K562 (cell line): ENCODE data around the gene PLD1. TPM values are rescaled to one million over a fixed set of nuclear protein-coding genes. Genes with fewer than 3 reads are reported as not detected.

ENCODE experiments used
- ATAC-seq: fragments of 200-7000 bp; cut with Tn5 transposase; 3 replicates; pipeline ENCODE4 v1.9.1; 2020; ENCODE audit warnings: moderate library complexity
- Bru-seq: library from RNA; stranded (reverse); fragments of 400-500 nt; gene quantifications from one replicate; lab custom pipeline; 2021; lab: Mats Ljungman, UMichigan
- BruChase-seq, 2 experiments: library from RNA; stranded (reverse); fragments of 400-500 nt; gene quantifications; one replicate each; lab custom pipeline; 2021; lab: Mats Ljungman, UMichigan
- BruUV-seq: library from RNA; stranded (reverse); fragments of 400-500 nt; replicated peaks from 2 replicates; lab custom pipeline; 2021; lab: Mats Ljungman, UMichigan
- CTCF ChIA-PET: fragments of 300-600 bp; formaldehyde crosslinking; extraction: SDS; loops from one replicate; lab custom pipeline; 2021; ENCODE audit warnings: low intra/inter-chr PET ratio; lab: Yijun Ruan, JAX
- POLR2A ChIA-PET: fragments of 300-600, 350-650 bp; sonication (Branson Sonifier 250); formaldehyde crosslinking; extraction: SDS; loops from one replicate; lab custom pipeline; 2021; ENCODE audit warnings: antibody characterized with exemption, inconsistent platforms; lab: Yijun Ruan, JAX
- DNase-seq, 4 experiments: peaks; one replicate each; pipeline versions ENCODE4 v3.0.0 to v3.0.0-alpha.2; 2011 to 2018; ENCODE audit warnings: low spot score in 3 of 4, mixed read lengths in 3 of 4; ENCODE audit errors: extremely low read depth in 1 of 4
- FAIRE-seq: peaks from 2 replicates; lab custom pipeline; 2011; peaks lifted over from hg19 to GRCh38; lab: Jason Lieb, UNC
- H2AFZ ChIP-seq: 2 replicates; pipeline ENCODE4 v1.6.0; 2011; ENCODE audit warnings: low read depth, low read length, control low read depth, inconsistent platforms
- H3K27ac ChIP-seq: fragments of 200-600 bp; 3 replicates; pipeline ENCODE4 v1.8.0; 2011; ENCODE audit warnings: low read depth, mild to moderate bottlenecking, control low read depth, inconsistent platforms, low read length, moderate library complexity, mixed read lengths; ENCODE audit errors: extremely low read depth
- H3K27me3 ChIP-seq, 2 experiments: fragments of 300-600 bp in 1 of 2; 2 replicates in 1 of 2; 3 replicates in 1 of 2; pipeline versions ENCODE4 v1.6.0 to v1.8.0; 2011; ENCODE audit warnings: inconsistent platforms in 2 of 2, low read length in 2 of 2, mild to moderate bottlenecking in 1 of 2, mixed read lengths in 1 of 2, moderate library complexity in 1 of 2; ENCODE audit not compliant: control insufficient read depth in 2 of 2, insufficient read depth in 2 of 2
- H3K36me3 ChIP-seq: fragments of 300-600 bp; 3 replicates; pipeline ENCODE4 v1.8.0; 2011; ENCODE audit warnings: mild to moderate bottlenecking, low read length, inconsistent platforms; ENCODE audit not compliant: control insufficient read depth, insufficient read depth
- H3K4me1 ChIP-seq, 2 experiments: fragments of 200-600 bp in 1 of 2; replicated peaks in 1 of 2; 2 replicates in 1 of 2; 3 replicates in 1 of 2; pipeline versions ENCODE4 v1.5.1 to v1.8.0; 2011; ENCODE audit warnings: inconsistent platforms in 2 of 2, low read length in 2 of 2, mild to moderate bottlenecking in 1 of 2, mixed read lengths in 1 of 2, moderate library complexity in 1 of 2; ENCODE audit not compliant: control insufficient read depth in 2 of 2, insufficient read depth in 2 of 2
- H3K4me2 ChIP-seq: 2 replicates; pipeline ENCODE4 v1.6.1; 2011; ENCODE audit warnings: low read length, control low read depth, inconsistent platforms, mixed read lengths; ENCODE audit not compliant: insufficient read depth
- H3K4me3 ChIP-seq: fragments of 200-600 bp; sonication (generic), shearing (Covaris generic); 2 replicates; pipeline ENCODE4 v1.5.1; 2016; ENCODE audit warnings: control low read depth, inconsistent platforms
- H3K79me2 ChIP-seq: fragments of 200-600 bp; 3 replicates; pipeline ENCODE4 v1.8.0; 2011; ENCODE audit warnings: low read length, inconsistent platforms; ENCODE audit not compliant: control insufficient read depth, insufficient read depth
- H3K9ac ChIP-seq, 2 experiments: 2 replicates each; pipeline versions ENCODE4 v1.6.0 to v1.6.1; 2011; ENCODE audit warnings: low read depth in 2 of 2, low read length in 2 of 2, control low read depth in 1 of 2, inconsistent platforms in 1 of 2, mild to moderate bottlenecking in 1 of 2, mixed read lengths in 1 of 2; ENCODE audit not compliant: insufficient read depth in 1 of 2
- H3K9me1 ChIP-seq: one replicate; pipeline ENCODE4 v1.6.0; 2011; ENCODE audit warnings: inconsistent platforms, mild to moderate bottlenecking, low read length, moderate library complexity; ENCODE audit not compliant: control insufficient read depth, insufficient read depth
- H3K9me3 ChIP-seq: replicated peaks from 2 replicates; pipeline ENCODE4 v1.5.1; 2011; ENCODE audit warnings: low read depth, low read length, inconsistent platforms; ENCODE audit not compliant: control insufficient read depth, insufficient read depth
- H4K20me1 ChIP-seq: replicated peaks from 2 replicates; pipeline ENCODE4 v1.6.1; 2011; ENCODE audit warnings: low read length, inconsistent platforms, mixed read lengths; ENCODE audit not compliant: control insufficient read depth, insufficient read depth
- DMBX1 ChIP-seq: fragments of 250-450 bp; sonication (Bioruptor Pico); IDR thresholded peaks from 2 replicates; pipeline ENCODE4 v1.8.0; 2022; ENCODE audit warnings: inconsistent platforms, mild to moderate bottlenecking, moderate library complexity, borderline replicate concordance
- MCM7 ChIP-seq, 2 experiments: fragments of 450-650 bp; IDR thresholded peaks; 2 replicates each; pipeline ENCODE4 v1.6.1; 2016 to 2018
- TSHZ1 ChIP-seq: fragments of 250-450 bp; sonication (Bioruptor Pico); IDR thresholded peaks from 2 replicates; pipeline ENCODE4 v1.4.0; 2020; ENCODE audit warnings: mild to moderate bottlenecking, moderate library complexity
- ZBTB7A ChIP-seq: IDR thresholded peaks from 2 replicates; pipeline ENCODE4 v1.6.1; 2011; ENCODE audit warnings: low read depth, mild to moderate bottlenecking, low read length, moderate library complexity, borderline replicate concordance; ENCODE audit not compliant: control insufficient read depth
- ZC3H4 ChIP-seq: sonication (generic); formaldehyde crosslinking; IDR thresholded peaks from 2 replicates; pipeline ENCODE4 v1.9.0; 2021; ENCODE audit warnings: missing genetic modification reagents, borderline replicate concordance
- ZNF121 ChIP-seq: sonication (generic); formaldehyde crosslinking; conservative IDR thresholded peaks from 2 replicates; pipeline ENCODE4 v1.8.0; 2022; ENCODE audit warnings: missing genetic modification reagents
- ZNF512 ChIP-seq: IDR thresholded peaks from 2 replicates; pipeline ENCODE4 v1.6.1; 2016; ENCODE audit warnings: missing genetic modification characterization, missing compliant biosample characterization
- ZNF561 ChIP-seq: fragments of 450-650 bp; formaldehyde crosslinking; conservative IDR thresholded peaks from 2 replicates; pipeline ENCODE4 v1.4.0; 2020; ENCODE audit warnings: mild to moderate bottlenecking, moderate library complexity
- WGBS: fragments of 100-300 bp; shearing (Covaris generic); methylation state at CpG from one replicate; pipeline ENCODE4 v1.1.6; 2016; ENCODE audit warnings: low coverage, mixed read lengths; ENCODE audit not compliant: insufficient coverage; ENCODE audit errors: missing lambda C conversion rate; 5-methylcytosine and 5-hydroxymethylcytosine counted together
- in situ Hi-C: fragments of 300-500 bp; cut with MboI; formaldehyde crosslinking; loops from 4 replicates; pipeline ENCODE4 v1.15.0; 2018; ENCODE audit warnings: inconsistent platforms, mixed read lengths
- intact Hi-C: fragments of 100-400 bp; cut with micrococcal nuclease; formaldehyde crosslinking; loops from 2 replicates; pipeline ENCODE4 v1.14.2; 2022
- long read RNA-seq, 3 experiments: library from polyadenylated mRNA in 2 of 3; library from RNA in 1 of 3; unstranded in 2 of 3; stranded (forward) in 1 of 3; transcript quantifications; one replicate each; pipeline ENCODE4 v2.0.0, GENCODE V29; 2019 to 2022
- polyA minus RNA-seq, 3 experiments: library from RNA; depleted of rRNA, polyadenylated mRNA; stranded (reverse); fragments of >200 nt; gene quantifications; 2 replicates each; pipeline ENCODE4 v1.2.3, GENCODE V29; 2011
- polyA plus RNA-seq, 8 experiments: library from polyadenylated mRNA; depleted of rRNA in 4 of 8; stranded (reverse) in 5 of 8; unstranded in 3 of 8; fragments of >200 nt; fragmentation: Nextera tagmentation in 2 of 8; fragmentation: Illumina TruSeq in 1 of 8; extraction: Ambion mirVana in 2 of 8; extraction: Trizol in 1 of 8; gene quantifications; 2 replicates each; pipeline versions ENCODE4 v1.2.1 to v1.2.3, GENCODE V29; 2011 to 2014; ENCODE audit warnings: inconsistent platforms in 1 of 8, missing spikeins in 1 of 8
- total RNA-seq, 7 experiments: library from RNA; depleted of rRNA in 6 of 7; stranded (reverse); fragments of >200 nt in 6 of 7; fragmentation: Illumina TruSeq in 2 of 7; extraction: Trizol in 2 of 7; gene quantifications; 2 replicates each; pipeline versions ENCODE4 v1.2.1 to v1.2.3, GENCODE V29; 2011 to 2021; ENCODE audit warnings: low replicate concordance in 1 of 7

Gene PLD1
- total RNA-seq (2011; cell fraction: chromatin; rRNA removed; ENCODE audit: low replicate concordance), result 32.1 and 98.0 TPM in 2 replicates
- total RNA-seq (2011; cell fraction: nucleolus; rRNA removed), result 14.3 and 46.8 TPM in 2 replicates
- total RNA-seq (2011; cell fraction: nucleoplasm; rRNA removed), result 49.3 and 80.7 TPM in 2 replicates
- total RNA-seq (2014; rRNA removed) (8.4 and 11.6 TPM in 2 replicates), total RNA-seq (2014; rRNA removed; fragmentation: Illumina TruSeq; extraction: Trizol) (18.7 and 22.5 TPM in 2 replicates), total RNA-seq (2015; rRNA removed; fragmentation: Illumina TruSeq; extraction: Trizol) (16.6 and 17.7 TPM in 2 replicates), total RNA-seq (2021) (20.0 and 28.8 TPM in 2 replicates), polyA plus RNA-seq (2011; rRNA removed) (11.7 and 17.9 TPM in 2 replicates), polyA plus RNA-seq (2014; fragmentation: Illumina TruSeq; extraction: Trizol) (18.6 TPM in 2 replicates), polyA plus RNA-seq (2014; fragmentation: Nextera tagmentation; extraction: Ambion mirVana) (10 to 100 TPM; 25.3 to 26.1 TPM), polyA plus RNA-seq (2014; rRNA removed) (11.4 and 16.3 TPM in 2 replicates), polyA minus RNA-seq (2011; rRNA and poly(A)+ RNA removed) (27.6 and 30.9 TPM in 2 replicates), Bru-seq, nascent RNA (percentile 68 among the genes with signal in this experiment), BruChase-seq, experiment 1, labeled RNA remaining after a 2-hour chase (percentile 75 among the genes with signal in this experiment), BruChase-seq, experiment 2, labeled RNA remaining after a 6-hour chase (percentile 72 among the genes with signal in this experiment)
- 5.8 and 10.9 TPM in 2 replicates for polyA plus RNA-seq (2011; cell fraction: cytosol; rRNA removed)
- 15.4 and 17.7 TPM in 2 replicates for polyA plus RNA-seq (2011; cell fraction: nucleus; rRNA removed)
- polyA plus RNA-seq (2012), result 14.2 and 49.0 TPM in 2 replicates
- polyA minus RNA-seq (2011; cell fraction: cytosol; rRNA and poly(A)+ RNA removed), result 7.2 and 8.4 TPM in 2 replicates
- 15.3 and 32.3 TPM in 2 replicates for polyA minus RNA-seq (2011; cell fraction: nucleus; rRNA and poly(A)+ RNA removed)
- long read RNA-seq, experiment 1, partial matches to known transcripts, result 6 of 12 reads
- long read RNA-seq, experiment 1, other reads (novel, unspliced or antisense), result 3 of 12 reads
- long read RNA-seq, experiment 2, partial matches to known transcripts, result 3 of 16 reads
- long read RNA-seq, experiment 2, other reads (novel, unspliced or antisense), result 11 of 16 reads
- long read RNA-seq, experiment 3, partial matches to known transcripts, result 0 of 5 reads
- long read RNA-seq, experiment 3, other reads (novel, unspliced or antisense), result 2 of 5 reads

- no peak for FAIRE-seq
- Histone ChIP-seq H2AFZ (peak within 1 kb of the TSS; percentile 93), H3K9me1 (no peaks in the 10 kb centered on the region), H3K36me3 (no peaks in the 10 kb centered on the region), H3K4me3 (peak within 1 kb of the TSS; percentile 81), H3K9me3 (no peaks in the 10 kb centered on the region), H3K4me2 (peak within 1 kb of the TSS; percentile 92), H3K4me1 (peaks cover 32 to 52% of the 10 kb centered on the region in 2 experiments), H3K9ac (peak within 1 kb of the TSS; percentile 74 to 91), H4K20me1 (no peaks in the 10 kb centered on the region), H3K27me3 (no peaks in the 10 kb centered on the region), H3K27ac (peak within 1 kb of the TSS; percentile 84), H3K79me2 (peaks cover 55% of the 10 kb centered on the region)
- intact Hi-C loops (loop anchor here (5.0 kb wide), 2 partner anchors 152 to 348 kb away; partner anchors contain the start of gene TNIK), in situ Hi-C loops (no loop called here)
- peak; percentile 71 to 88 (median 80) for DNase-seq
- ChIA-PET CTCF (interaction anchor here (0.5 kb wide), 1 partner anchor 784 kb away, joined by 4 read pairs; no protein-coding TSS in a partner anchor), POLR2A (interaction anchor here (0.7 to 1.3 kb wide), 7 partner anchors 8 to 617 kb away, joined by 3 to 5 read pairs (median 3); no protein-coding TSS in a partner anchor)
- ATAC-seq, result peak; percentile 83
- no TSS peak for BruUV-seq
- under 1% methylated on average over 58 of the region's 78 CpGs for WGBS
- TF ChIP-seq ZNF561 (CRISPR knock-in tag) (no peak), DMBX1 (CRISPR knock-in tag) (peak; percentile 8; the same call in 1 of the 2 replicates), ZNF512 (tag) (no peak), TSHZ1 (CRISPR knock-in tag) (no peak), ZNF121 (CRISPR knock-in tag) (0 out of 2 replicates have a peak, but pooled peaks have one; percentile 16), MCM7 (IDR thresholded peaks at IDR 0.05) (no peak), ZC3H4 (CRISPR knock-in tag) (no peak), ZBTB7A (peak; percentile 41; the same call in 1 of the 2 replicates)
Observed at GRCh38 chr3:171809861-171810628, at the start of gene PLD1. Gene PLD1 (minus strand): TSS chr3:171810483. CDS start chr3:171738051, 72,432 bp downstream.
